IMR-90 (cell line): Measurements from ENCODE around the gene KLHL11. TPM values are rescaled to one million over a fixed set of nuclear protein-coding genes. Genes with fewer than 3 reads are reported as not detected.

Source experiments
- RAD21 ChIP-seq: IDR thresholded peaks from 2 replicates; pipeline ENCODE4 v1.6.1; 2012; ENCODE audit warnings: low read length, improper control_type of control experiment
- microRNA-seq, 2 experiments: library from miRNA; stranded (forward) in 1 of 2; unstranded in 1 of 2; fragments of 10-50 nt in 1 of 2; fragments of <30 nt in 1 of 2; gene quantifications in 1 of 2; microRNA quantifications in 1 of 2; one replicate each; pipeline versions ENCODE3 to v1.1.0; 2013 to 2020; ENCODE audit not compliant: insufficient read depth in 1 of 2, insufficient read length in 1 of 2, unreplicated experiment in 1 of 2
- polyA plus RNA-seq, 3 experiments: library from polyadenylated mRNA; depleted of rRNA; stranded (reverse); fragments of >200 nt; gene quantifications; 2 replicates each; pipeline ENCODE4 v1.2.3, GENCODE V29; 2012; ENCODE audit warnings: low replicate concordance in 1 of 3
- small RNA-seq, 5 experiments: library from RNA; depleted of rRNA; stranded (forward); fragments of <200 nt; gene quantifications; one replicate each; pipeline ENCODE3, GENCODE V24; 2012
- total RNA-seq: library from RNA; depleted of rRNA; stranded (reverse); fragments of >200 nt; gene quantifications from 2 replicates; pipeline ENCODE4 v1.2.3, GENCODE V29; 2012; rRNA removed

KLHL11 gene
- total and polyA plus RNA-seq, 2 of the 4 experiments (the other 2 are of a cell fraction) = 4.1 to 38.5 TPM

GRCh38 chr17:41806685-41807445 is 58.4 kb downstream of the KLHL11 start (continued):
- no peak for TF ChIP-seq RAD21

Small RNAs within 50 kb of the gene (microRNA-seq; reads per million reads assigned to microRNA genes)
- not detected for gene AC125257.2 (ENCODE audit: insufficient read depth, insufficient read length)

Small RNAs within 50 kb of the gene (small RNA-seq; reads per million reads assigned to genes)
- 0 reads per million in 5 experiments for gene AC125257.2

Other genes starting within 250 kb of the KLHL11 start
- 2.5 TPM in 2 replicates for gene KRT17, start 240.8 kb downstream of the KLHL11 start, total RNA-seq
- 4.6 and 5.3 TPM in 2 replicates for gene KRT17, start 240.8 kb downstream of the KLHL11 start, polyA plus RNA-seq (2012; rRNA removed)
- 89.4 and 102 TPM in 2 replicates for gene EIF1, start 176.5 kb downstream of the KLHL11 start, total RNA-seq
- gene EIF1, start 176.5 kb downstream of the KLHL11 start, polyA plus RNA-seq (2012; rRNA removed) = 381 and 388 TPM in 2 replicates
- gene GAST, start 153.1 kb downstream of the KLHL11 start, total RNA-seq = not detected in 2 replicates
- not detected in 2 replicates for gene GAST, start 153.1 kb downstream of the KLHL11 start, polyA plus RNA-seq (2012; rRNA removed)
- under 0.01 TPM in 1 of 2 replicates, not detected in the other for gene HAP1, start 130.8 kb downstream of the KLHL11 start, total RNA-seq
- 0.09 and 0.11 TPM in 2 replicates for gene HAP1, start 130.8 kb downstream of the KLHL11 start, polyA plus RNA-seq (2012; rRNA removed)
- 12.9 and 14.7 TPM in 2 replicates for gene JUP, start 78.7 kb downstream of the KLHL11 start, total RNA-seq
- gene JUP, start 78.7 kb downstream of the KLHL11 start, polyA plus RNA-seq (2012; rRNA removed) = 27.3 and 28.4 TPM in 2 replicates
- 21.5 and 22.2 TPM in 2 replicates for gene P3H4, start 53.5 kb downstream of the KLHL11 start, total RNA-seq
- 66.7 and 76.9 TPM in 2 replicates for gene P3H4, start 53.5 kb downstream of the KLHL11 start, polyA plus RNA-seq (2012; rRNA removed)
- gene FKBP10, start 52.4 kb downstream of the KLHL11 start, total RNA-seq = 156 and 170 TPM in 2 replicates
- 984 and 1,083 TPM in 2 replicates for gene FKBP10, start 52.4 kb downstream of the KLHL11 start, polyA plus RNA-seq (2012; rRNA removed)
- gene NT5C3B, start 29.2 kb downstream of the KLHL11 start, total RNA-seq = 83.0 and 92.7 TPM in 2 replicates
- gene NT5C3B, start 29.2 kb downstream of the KLHL11 start, polyA plus RNA-seq (2012; rRNA removed) = 58.0 and 59.9 TPM in 2 replicates
- under 0.01 and 0.18 TPM in 2 replicates for gene KLHL10, start 27.6 kb downstream of the KLHL11 start, total RNA-seq
- gene KLHL10, start 27.6 kb downstream of the KLHL11 start, polyA plus RNA-seq (2012; rRNA removed) = 0.07 TPM in 1 of 2 replicates, not detected in the other
- gene ACLY, start 53.5 kb upstream of the KLHL11 start, total RNA-seq = 228 and 230 TPM in 2 replicates
- 167 and 170 TPM in 2 replicates for gene ACLY, start 53.5 kb upstream of the KLHL11 start, polyA plus RNA-seq (2012; rRNA removed)
- 0.54 and 0.56 TPM in 2 replicates for gene ODAD4, start 65.2 kb upstream of the KLHL11 start, total RNA-seq
- 0.37 and 0.38 TPM in 2 replicates for gene ODAD4, start 65.2 kb upstream of the KLHL11 start, polyA plus RNA-seq (2012; rRNA removed)
- gene CNP, start 101.4 kb upstream of the KLHL11 start, total RNA-seq = 45.5 and 50.3 TPM in 2 replicates
- 46.4 and 56.5 TPM in 2 replicates for gene CNP, start 101.4 kb upstream of the KLHL11 start, polyA plus RNA-seq (2012; rRNA removed)
- gene DNAJC7, start 152.0 kb upstream of the KLHL11 start, total RNA-seq = 71.7 and 76.9 TPM in 2 replicates
- 42.3 and 49.3 TPM in 2 replicates for gene DNAJC7, start 152.0 kb upstream of the KLHL11 start, polyA plus RNA-seq (2012; rRNA removed)
- 20.8 and 25.6 TPM in 2 replicates for gene NKIRAS2, start 154.7 kb upstream of the KLHL11 start, total RNA-seq
- 51.8 and 55.1 TPM in 2 replicates for gene NKIRAS2, start 154.7 kb upstream of the KLHL11 start, polyA plus RNA-seq (2012; rRNA removed)
- under 0.01 TPM in 1 of 2 replicates, not detected in the other for gene C17orf113, start 185.2 kb upstream of the KLHL11 start, total RNA-seq
- gene C17orf113, start 185.2 kb upstream of the KLHL11 start, polyA plus RNA-seq (2012; rRNA removed) = 0.03 and 0.07 TPM in 2 replicates
- not detected in 2 replicates for gene ZNF385C, start 233.1 kb upstream of the KLHL11 start, total RNA-seq
- gene ZNF385C, start 233.1 kb upstream of the KLHL11 start, polyA plus RNA-seq (2012; rRNA removed) = not detected in 2 replicates
- gene DHX58, start 247.3 kb upstream of the KLHL11 start, total RNA-seq = 1.1 and 1.4 TPM in 2 replicates
- gene DHX58, start 247.3 kb upstream of the KLHL11 start, polyA plus RNA-seq (2012; rRNA removed) = 1.9 and 2.8 TPM in 2 replicates